Sigmoid colon (tissue), 4 donors: ENCODE data around the gene PDLIM5.

Source experiments
- EP300 ChIP-seq, 4 donors: sonication (generic); formaldehyde crosslinking; IDR thresholded peaks; one replicate each; pipeline ENCODE4 v1.6.1; 2017; ENCODE audit warnings: antibody characterized with exemption in 4 of 4
- TF ChIP-seq, protein P1 (sequence below), 4 experiments: fragments of 450-650 bp in 3 of 4; fragments of 200-600 bp in 1 of 4; IDR thresholded peaks; one replicate each; pipeline ENCODE4 v1.5.1; 2016 to 2019; ENCODE audit warnings: antibody characterized with exemption in 4 of 4, mild to moderate bottlenecking in 3 of 4, moderate library complexity in 2 of 4

DNA sequence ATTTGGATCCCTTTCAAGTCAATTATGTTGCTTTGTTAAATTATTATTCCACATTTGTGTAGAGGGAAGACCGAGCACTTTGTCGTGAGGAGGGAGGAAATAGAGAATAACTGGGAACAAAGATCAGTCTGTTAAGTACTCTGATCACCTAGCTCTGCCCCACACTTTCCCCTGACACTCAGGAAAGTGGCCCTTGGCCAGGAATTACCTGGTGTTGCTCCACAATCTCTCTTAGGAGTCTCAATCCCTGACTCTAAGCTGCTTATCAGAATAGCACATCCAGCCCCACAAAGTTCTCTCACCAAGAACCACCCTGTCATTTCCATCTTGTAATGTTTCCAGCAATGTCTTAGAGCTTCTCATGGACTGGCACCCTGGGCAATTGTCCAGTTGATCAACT is 222.2 kb downstream of the PDLIM5 start:
- TF ChIP-seq, protein P1, sequence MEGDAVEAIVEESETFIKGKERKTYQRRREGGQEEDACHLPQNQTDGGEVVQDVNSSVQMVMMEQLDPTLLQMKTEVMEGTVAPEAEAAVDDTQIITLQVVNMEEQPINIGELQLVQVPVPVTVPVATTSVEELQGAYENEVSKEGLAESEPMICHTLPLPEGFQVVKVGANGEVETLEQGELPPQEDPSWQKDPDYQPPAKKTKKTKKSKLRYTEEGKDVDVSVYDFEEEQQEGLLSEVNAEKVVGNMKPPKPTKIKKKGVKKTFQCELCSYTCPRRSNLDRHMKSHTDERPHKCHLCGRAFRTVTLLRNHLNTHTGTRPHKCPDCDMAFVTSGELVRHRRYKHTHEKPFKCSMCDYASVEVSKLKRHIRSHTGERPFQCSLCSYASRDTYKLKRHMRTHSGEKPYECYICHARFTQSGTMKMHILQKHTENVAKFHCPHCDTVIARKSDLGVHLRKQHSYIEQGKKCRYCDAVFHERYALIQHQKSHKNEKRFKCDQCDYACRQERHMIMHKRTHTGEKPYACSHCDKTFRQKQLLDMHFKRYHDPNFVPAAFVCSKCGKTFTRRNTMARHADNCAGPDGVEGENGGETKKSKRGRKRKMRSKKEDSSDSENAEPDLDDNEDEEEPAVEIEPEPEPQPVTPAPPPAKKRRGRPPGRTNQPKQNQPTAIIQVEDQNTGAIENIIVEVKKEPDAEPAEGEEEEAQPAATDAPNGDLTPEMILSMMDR (IDR thresholded peaks at IDR 0.05): no peak
- TF ChIP-seq EP300 (IDR thresholded peaks at IDR 0.05): no peak
